GM21529 (cell line): ENCODE data around the gene DNAJC13.

Experiments
- ATAC-seq: cut with Tn5 transposase; IDR thresholded peaks from one replicate; pipeline ENCODE4 v1.9.1; 2021; ENCODE audit not compliant: unreplicated experiment

Gene DNAJC13

GRCh38 chr3:132570016-132570415 is 152.7 kb downstream of the DNAJC13 start:
- no peak for ATAC-seq

DNA sequence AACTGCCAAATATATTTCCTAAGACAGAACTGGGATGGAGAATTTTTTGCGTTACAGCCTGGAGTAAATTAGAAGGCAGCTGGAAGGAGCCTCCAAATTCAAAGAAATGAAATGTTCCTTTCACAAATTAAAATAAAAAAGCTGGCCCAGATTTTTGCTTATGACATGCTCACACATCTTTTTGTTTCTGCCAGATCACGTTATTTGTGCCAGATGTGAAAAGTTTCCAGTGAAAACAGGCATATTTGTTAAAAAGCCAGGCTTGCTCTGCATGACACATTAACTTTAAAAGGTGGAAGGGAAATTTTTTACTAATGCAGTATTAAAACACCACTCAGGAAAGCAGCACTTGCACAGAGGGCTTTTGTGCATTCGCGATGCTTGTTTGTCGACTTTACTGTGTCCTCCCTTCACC is 156.5 kb downstream of the DNAJC13 start:
- no peak for ATAC-seq

DNA sequence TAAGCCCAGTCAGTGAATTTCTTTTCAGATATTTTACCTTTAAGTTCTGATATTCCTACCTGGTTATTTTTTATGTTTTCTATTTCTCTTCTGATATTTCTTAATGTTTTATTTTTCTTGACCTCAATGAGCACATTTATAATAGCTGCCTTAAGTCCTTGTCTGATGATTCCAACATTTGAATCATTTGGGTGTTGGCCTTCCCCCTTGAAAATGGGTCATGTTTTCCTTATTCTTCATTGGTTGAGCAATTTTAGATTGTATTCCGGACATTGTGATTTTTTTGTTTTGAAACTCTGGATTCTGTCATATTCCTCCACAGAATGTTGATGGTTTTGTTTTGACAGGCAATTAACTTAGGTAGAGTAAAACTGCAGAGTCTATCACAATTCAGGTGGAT is 170.1 kb downstream of the DNAJC13 start:
- no peak for ATAC-seq
